OCI-LY7 (cell line): ENCODE measurements around the gene PER3. TPM values are rescaled to one million over a fixed set of nuclear protein-coding genes. Genes with fewer than 3 reads are reported as not detected.

Experiments
- BruUV-seq: library from RNA; stranded (reverse); fragments of 400-500 nt; replicated peaks from 2 replicates; lab custom pipeline; 2021; lab: Mats Ljungman, UMichigan
- CTCF ChIA-PET: fragments of 300-600 bp; sonication (Branson Sonifier 250); formaldehyde crosslinking; loops from one replicate; lab custom pipeline; 2022; ENCODE audit warnings: antibody characterized with exemption; ENCODE audit not compliant: unreplicated experiment; lab: Charles Lee
- POLR2A ChIA-PET: fragments of 300-600 bp; sonication (Branson Sonifier 250); formaldehyde crosslinking; loops from one replicate; lab custom pipeline; 2022; ENCODE audit warnings: antibody characterized with exemption; lab: Charles Lee
- DNase-seq: peaks from one replicate; pipeline ENCODE4 v3.0.0-alpha.2; 2015; ENCODE audit warnings: low spot score
- H2AFZ ChIP-seq: fragments of 200-600 bp; sonication (generic), shearing (Covaris generic); 2 replicates; pipeline ENCODE4 v1.6.1; 2014; ENCODE audit warnings: mild to moderate bottlenecking, antibody characterized with exemption, low read length, moderate library complexity
- H3K27ac ChIP-seq: fragments of 200-600 bp; sonication (generic); 2 replicates; pipeline ENCODE4 v1.5.1; 2014; ENCODE audit warnings: mixed run types, low read depth, mild to moderate bottlenecking, moderate library complexity, low read length, inconsistent platforms; ENCODE audit not compliant: poor library complexity, severe bottlenecking
- H3K36me3 ChIP-seq: fragments of 200-600 bp; sonication (generic); 2 replicates; pipeline ENCODE4 v1.6.1; 2014; ENCODE audit warnings: mild to moderate bottlenecking, antibody characterized with exemption, low read length, moderate library complexity, mixed read lengths; ENCODE audit not compliant: insufficient read depth
- H3K4me1 ChIP-seq: fragments of 200-600 bp; sonication (generic); 2 replicates; pipeline ENCODE4 v1.5.1; 2014; ENCODE audit warnings: mild to moderate bottlenecking, low read length; ENCODE audit not compliant: insufficient read depth, poor library complexity, severe bottlenecking
- H3K4me2 ChIP-seq: fragments of 200-600 bp; sonication (generic); 2 replicates; pipeline ENCODE4 v1.6.1; 2014; ENCODE audit warnings: mild to moderate bottlenecking, low read length
- H3K4me3 ChIP-seq: fragments of 200-600 bp; sonication (generic); 2 replicates; pipeline ENCODE4 v1.5.1; 2014; ENCODE audit warnings: mild to moderate bottlenecking, low read depth, low read length; ENCODE audit not compliant: poor library complexity, severe bottlenecking
- H3K79me2 ChIP-seq: fragments of 200-600 bp; sonication (generic); 2 replicates; pipeline ENCODE4 v1.6.1; 2016; ENCODE audit warnings: low read depth, mild to moderate bottlenecking, low read length, moderate library complexity, mixed read lengths; ENCODE audit not compliant: insufficient read depth
- H3K9me2 ChIP-seq: fragments of 200-600 bp; sonication (generic); 2 replicates; pipeline ENCODE4 v1.6.1; 2016; ENCODE audit warnings: mild to moderate bottlenecking, low read length, mixed read lengths; ENCODE audit not compliant: insufficient read depth
- H3K9me3 ChIP-seq: fragments of 200-600 bp; sonication (generic); 2 replicates; pipeline ENCODE4 v1.6.1; 2014; ENCODE audit warnings: mild to moderate bottlenecking, mixed run types, low read length, mixed read lengths
- H4K20me1 ChIP-seq: fragments of 200-600 bp; sonication (generic); 2 replicates; pipeline ENCODE4 v1.6.1; 2014; ENCODE audit warnings: mild to moderate bottlenecking, antibody characterized with exemption, low read length, moderate library complexity, mixed read lengths; ENCODE audit not compliant: insufficient read depth
- CTCF ChIP-seq: fragments of 200-600 bp; sonication (generic); conservative IDR thresholded peaks from 2 replicates; pipeline ENCODE4 v1.5.1; 2014; ENCODE audit warnings: mild to moderate bottlenecking, antibody characterized with exemption, low read length, moderate library complexity, mixed read lengths
- EZH2phosphoT487 ChIP-seq: fragments of 200-600 bp; sonication (generic); IDR thresholded peaks from 2 replicates; pipeline ENCODE4 v1.6.1; 2018; ENCODE audit warnings: low read depth, borderline replicate concordance, mild to moderate bottlenecking, mixed run types, antibody characterized with exemption, low read length, moderate library complexity, mixed read lengths
- intact Hi-C: fragments of 100-400 bp; cut with micrococcal nuclease; formaldehyde crosslinking; loops from one replicate; pipeline ENCODE4 v1.10.0; 2022; ENCODE audit not compliant: unreplicated experiment
- total RNA-seq, 2 experiments: library from RNA; depleted of rRNA in 1 of 2; stranded (reverse); fragments of >200 nt in 1 of 2; shearing (Covaris generic) in 1 of 2; gene quantifications; 2 replicates each; pipeline ENCODE4 v1.2.3, GENCODE V29; 2014 to 2022

Gene PER3
- total RNA-seq, 2 experiments from 2014 or later: 9.0 to 13.1 TPM

- no peaks in the 10 kb centered on the region for H3K36me3 ChIP-seq
- H3K27ac ChIP-seq: no peak overlapping the region
- no peaks in the 10 kb centered on the region for H4K20me1 ChIP-seq
- ChIA-PET POLR2A (no interaction called here), CTCF (no interaction called here)
- H3K4me3 ChIP-seq: no peak overlapping the region
- BruUV-seq: no TSS peak
- no peaks in the 10 kb centered on the region for H3K79me2 ChIP-seq
- intact Hi-C loops: no loop called here
- no peaks in the 10 kb centered on the region for H3K9me3 ChIP-seq
- no peak for TF ChIP-seq CTCF
- TF ChIP-seq EZH2phosphoT487: no peak
- no peak overlapping the region for H3K4me2 ChIP-seq
- no peaks in the 10 kb centered on the region for H3K4me1 ChIP-seq
- no peak overlapping the region for H2AFZ ChIP-seq
- DNase-seq: no peak
- no peaks in the 10 kb centered on the region for H3K9me2 ChIP-seq
Observed at GRCh38 chr1:7884757-7885156, 100.7 kb downstream of the PER3 start.

- DNase-seq: peak; percentile 4
- no TSS peak for BruUV-seq
- intact Hi-C loops: no loop called here
- TF ChIP-seq CTCF: no peak
- TF ChIP-seq EZH2phosphoT487: no peak
- H4K20me1 ChIP-seq: no peaks in the 10 kb centered on the region
- ChIA-PET POLR2A (no interaction called here), CTCF (no interaction called here)
- no peak overlapping the region for H2AFZ ChIP-seq
- no peak overlapping the region for H3K4me2 ChIP-seq
- H3K79me2 ChIP-seq: no peaks in the 10 kb centered on the region
- no peak overlapping the region for H3K4me3 ChIP-seq
- no peaks in the 10 kb centered on the region for H3K4me1 ChIP-seq
- no peaks in the 10 kb centered on the region for H3K9me2 ChIP-seq
- no peaks in the 10 kb centered on the region for H3K36me3 ChIP-seq
- no peaks in the 10 kb centered on the region for H3K9me3 ChIP-seq
- no peak overlapping the region for H3K27ac ChIP-seq
Observed at GRCh38 chr1:7885513-7886404, 101.7 kb downstream of the PER3 start.

GRCh38 chr1:7886405-7886745 lies 102.3 kb downstream of the PER3 start:
- CTCF ChIA-PET: no interaction called here
- no TSS peak for BruUV-seq
- no peaks in the 10 kb centered on the region for H3K4me1 ChIP-seq
- POLR2A ChIA-PET: no interaction called here
- no peak overlapping the region for H3K27ac ChIP-seq
- no peak for DNase-seq
- no peak for TF ChIP-seq EZH2phosphoT487
- no peak for TF ChIP-seq CTCF
- no peaks in the 10 kb centered on the region for H3K36me3 ChIP-seq
- no peaks in the 10 kb centered on the region for H3K9me2 ChIP-seq
- no peak overlapping the region for H3K4me2 ChIP-seq
- intact Hi-C loops: no loop called here
- no peaks in the 10 kb centered on the region for H4K20me1 ChIP-seq
- no peak overlapping the region for H3K4me3 ChIP-seq
- H3K9me3 ChIP-seq: no peaks in the 10 kb centered on the region
- no peak overlapping the region for H2AFZ ChIP-seq
- H3K79me2 ChIP-seq: no peaks in the 10 kb centered on the region
